Measurements from ENCODE around the gene NRG2. TPM values are rescaled to one million over a fixed set of nuclear protein-coding genes. Genes with fewer than 3 reads are reported as not detected.

NRG2 gene
- total and polyA plus RNA-seq, 2 experiments from 2014 or later = 0.05 TPM; not detected in 1

GRCh38 chr5:139962445-139962844 lies 80.7 kb downstream of the NRG2 start:
- Histone ChIP-seq H3K4me1 (ENCODE audit: insufficient read depth) (no peaks in the 10 kb centered on the region), H3K9ac (no peak overlapping the region), H3K4me3 (no peak overlapping the region), H3F3A (ENCODE audit: insufficient read depth) (no peaks in the 10 kb centered on the region), H3K27me3 (replicated peaks; ENCODE audit: insufficient read depth) (peaks cover 20% of the 10 kb centered on the region), H3K79me2 (ENCODE audit: insufficient read depth) (no peaks in the 10 kb centered on the region), H3K9me3 (ENCODE audit: low read depth) (no peaks in the 10 kb centered on the region), H3K9me2 (ENCODE audit: insufficient read depth) (no peaks in the 10 kb centered on the region), H3K27ac (no peak overlapping the region), H4K20me1 (ENCODE audit: insufficient read depth) (no peaks in the 10 kb centered on the region), H2AFZ (no peak overlapping the region), H3K36me3 (ENCODE audit: low read depth) (no peaks in the 10 kb centered on the region), H3K4me2 (ENCODE audit: unreplicated experiment) (no peak overlapping the region)
- in situ Hi-C loops (cut with MboI) = loop anchor here (10.0 kb wide), 1 partner anchor 178 kb away; no protein-coding TSS in a partner anchor
- 44 to 81% methylated on average over 1 of the region's 1 CpG for WGBS, 2 experiments (ENCODE audit: low coverage in 1 of 2, low lambda C conversion rate in 2 of 2, missing lambda C conversion rate in 2 of 2)
- DNase-seq = no peak
- TF ChIP-seq EZH2phosphoT487 (IDR thresholded peaks at IDR 0.05; ENCODE audit: insufficient read depth, low read depth) = no peak
- TF ChIP-seq EZH2 (IDR thresholded peaks at IDR 0.05; ENCODE audit: insufficient read depth, poor library complexity, severe bottlenecking) = no peak

- 64 to 72% methylated on average over 5 of the region's 5 CpGs for WGBS, 2 experiments (ENCODE audit: low coverage in 1 of 2, low lambda C conversion rate in 2 of 2, missing lambda C conversion rate in 2 of 2)
- Histone ChIP-seq H3K9ac (no peak overlapping the region), H3K4me2 (ENCODE audit: unreplicated experiment) (no peak overlapping the region), H3F3A (ENCODE audit: insufficient read depth) (no peaks in the 10 kb centered on the region), H3K27ac (no peak overlapping the region), H4K20me1 (ENCODE audit: insufficient read depth) (no peaks in the 10 kb centered on the region), H3K36me3 (ENCODE audit: low read depth) (no peaks in the 10 kb centered on the region), H3K9me3 (ENCODE audit: low read depth) (no peaks in the 10 kb centered on the region), H3K9me2 (ENCODE audit: insufficient read depth) (no peaks in the 10 kb centered on the region), H3K4me3 (no peak overlapping the region), H2AFZ (no peak overlapping the region), H3K79me2 (ENCODE audit: insufficient read depth) (no peaks in the 10 kb centered on the region), H3K4me1 (ENCODE audit: insufficient read depth) (no peaks in the 10 kb centered on the region), H3K27me3 (replicated peaks; ENCODE audit: insufficient read depth) (peaks cover 16% of the 10 kb centered on the region)
- TF ChIP-seq EZH2 (IDR thresholded peaks at IDR 0.05; ENCODE audit: insufficient read depth, poor library complexity, severe bottlenecking) = no peak
- no peak for TF ChIP-seq EZH2phosphoT487 (IDR thresholded peaks at IDR 0.05; ENCODE audit: insufficient read depth, low read depth)
- DNase-seq = peak; percentile 33
- in situ Hi-C loops (cut with MboI) = loop anchor here (10.0 kb wide), 1 partner anchor 177 kb away; no protein-coding TSS in a partner anchor
Observed at GRCh38 chr5:139961435-139962157, 81.5 kb downstream of the NRG2 start.

- no peaks in the 10 kb centered on the region for H3K79me2 ChIP-seq (ENCODE audit: insufficient read depth)
- no peaks in the 10 kb centered on the region for H3K9me2 ChIP-seq (ENCODE audit: insufficient read depth)
- in situ Hi-C loops (cut with MboI) = loop anchor here (10.0 kb wide), 1 partner anchor 176 kb away; no protein-coding TSS in a partner anchor
- no peak for DNase-seq
- H3K4me2 ChIP-seq (ENCODE audit: unreplicated experiment) = no peak overlapping the region
- no peaks in the 10 kb centered on the region for H3K9me3 ChIP-seq (ENCODE audit: low read depth)
- H3K27ac ChIP-seq = no peak overlapping the region
- no peaks in the 10 kb centered on the region for H3K4me1 ChIP-seq (ENCODE audit: insufficient read depth)
- WGBS, 2 experiments (ENCODE audit: low coverage in 1 of 2, low lambda C conversion rate in 2 of 2, missing lambda C conversion rate in 2 of 2) = 48 to 57% methylated on average over 8 to 9 of the region's 9 CpGs
- TF ChIP-seq EZH2 (IDR thresholded peaks at IDR 0.05; ENCODE audit: insufficient read depth, poor library complexity, severe bottlenecking) (no peak), EZH2phosphoT487 (IDR thresholded peaks at IDR 0.05; ENCODE audit: insufficient read depth, low read depth) (no peak)
- no peak overlapping the region for H3K9ac ChIP-seq
- H3K27me3 ChIP-seq (replicated peaks; ENCODE audit: insufficient read depth) = peaks cover 19% of the 10 kb centered on the region
- no peak overlapping the region for H2AFZ ChIP-seq
- H3K36me3 ChIP-seq (ENCODE audit: low read depth) = no peaks in the 10 kb centered on the region
- no peak overlapping the region for H3K4me3 ChIP-seq
- H4K20me1 ChIP-seq (ENCODE audit: insufficient read depth) = no peaks in the 10 kb centered on the region
- H3F3A ChIP-seq (ENCODE audit: insufficient read depth) = no peaks in the 10 kb centered on the region
Observed at GRCh38 chr5:139960723-139961383, 82.2 kb downstream of the NRG2 start.

GRCh38 chr5:139958432-139959148 lies 84.5 kb downstream of the NRG2 start:
- Histone ChIP-seq H3K27me3 (replicated peaks; ENCODE audit: insufficient read depth) (peaks cover 18% of the 10 kb centered on the region), H4K20me1 (ENCODE audit: insufficient read depth) (no peaks in the 10 kb centered on the region), H3K4me2 (ENCODE audit: unreplicated experiment) (no peak overlapping the region), H3K79me2 (ENCODE audit: insufficient read depth) (no peaks in the 10 kb centered on the region), H3F3A (ENCODE audit: insufficient read depth) (no peaks in the 10 kb centered on the region), H3K9me3 (ENCODE audit: low read depth) (no peaks in the 10 kb centered on the region), H3K27ac (no peak overlapping the region), H3K4me1 (ENCODE audit: insufficient read depth) (no peaks in the 10 kb centered on the region), H3K36me3 (ENCODE audit: low read depth) (no peaks in the 10 kb centered on the region), H2AFZ (no peak overlapping the region), H3K9me2 (ENCODE audit: insufficient read depth) (no peaks in the 10 kb centered on the region), H3K9ac (no peak overlapping the region), H3K4me3 (no peak overlapping the region)
- TF ChIP-seq EZH2phosphoT487 (IDR thresholded peaks at IDR 0.05; ENCODE audit: insufficient read depth, low read depth) (no peak), EZH2 (IDR thresholded peaks at IDR 0.05; ENCODE audit: insufficient read depth, poor library complexity, severe bottlenecking) (no peak)
- 47 to 59% methylated on average over 4 of the region's 4 CpGs for WGBS, 2 experiments (ENCODE audit: low coverage in 1 of 2, low lambda C conversion rate in 2 of 2, missing lambda C conversion rate in 2 of 2)
- in situ Hi-C loops (cut with MboI) = no loop called here
- DNase-seq = no peak
